ENCODE results near the gene ARHGEF9.

GRCh38 chrX:63785708-63786040 lies 660 bp upstream of the ARHGEF9 start:
- no peak for TF ChIP-seq RAD21 (IDR thresholded peaks at IDR 0.05 in 1 of 2, conservative IDR thresholded peaks at IDR 0.05 in 1 of 2; ENCODE audit: low read depth in 2 of 2, low read length in 2 of 2)
- TF ChIP-seq CBX8 (IDR thresholded peaks at IDR 0.05; ENCODE audit: borderline replicate concordance, low read depth, low read length): no peak
